HAP-1 (cell line): ENCODE data around the gene CEACAM4.
A peak's percentile ranks its signal among the peaks of the same experiment; 100 is the strongest.

ENCODE experiments used
- DNase-seq, 2 experiments: peaks; one replicate each; pipeline ENCODE4 v3.0.0-alpha.2; 2016 to 2020; ENCODE audit warnings: low spot score in 2 of 2
- H3K27me3 ChIP-seq: fragments of 250-450 bp; sonication (Bioruptor Pico); 2 replicates; pipeline ENCODE4 v1.5.1; 2020; ENCODE audit warnings: low read depth, mild to moderate bottlenecking, moderate library complexity
- H3K36me3 ChIP-seq: fragments of 250-450 bp; sonication (Bioruptor Pico); replicated peaks from 2 replicates; pipeline ENCODE4 v1.5.1; 2020; ENCODE audit warnings: mild to moderate bottlenecking
- H3K4me1 ChIP-seq: fragments of 250-450 bp; sonication (Bioruptor Pico); 2 replicates; pipeline ENCODE4 v1.5.1; 2020; ENCODE audit warnings: mild to moderate bottlenecking
- H3K4me3 ChIP-seq: fragments of 250-450 bp; sonication (Bioruptor Pico); 2 replicates; pipeline ENCODE4 v1.5.1; 2020; ENCODE audit warnings: mild to moderate bottlenecking, moderate library complexity
- H3K9me3 ChIP-seq: fragments of 250-450 bp; sonication (Bioruptor Pico); 2 replicates; pipeline ENCODE4 v1.5.1; 2020; ENCODE audit warnings: mild to moderate bottlenecking, moderate library complexity
- in situ Hi-C: fragments of 300-500 bp; cut with MboI; formaldehyde crosslinking; loops from 3 replicates; pipeline ENCODE4 v1.14.3; 2020; ENCODE audit warnings: low sequenced_read_pairs, inconsistent platforms, mixed read lengths

Gene CEACAM4

GRCh38 chr19:41626278-41626677, 596 bp downstream of the CEACAM4 start:
- Histone ChIP-seq H3K36me3 (no peaks in the 10 kb centered on the region), H3K4me3 (no peak overlapping the region), H3K9me3 (no peaks in the 10 kb centered on the region), H3K27me3 (peaks cover 4% of the 10 kb centered on the region; the same call in 1 of the 2 replicates), H3K4me1 (no peaks in the 10 kb centered on the region)
- DNase-seq = no peak
- in situ Hi-C loops = no loop called here

GRCh38 chr19:41624937-41625336, 1.9 kb downstream of the CEACAM4 start:
- no peak for DNase-seq
- Histone ChIP-seq H3K4me3 (no peak overlapping the region), H3K27me3 (peaks cover 4% of the 10 kb centered on the region; the same call in 1 of the 2 replicates), H3K36me3 (no peaks in the 10 kb centered on the region), H3K4me1 (no peaks in the 10 kb centered on the region), H3K9me3 (no peaks in the 10 kb centered on the region)
- in situ Hi-C loops = no loop called here

GRCh38 chr19:41624515-41624914, 2.4 kb downstream of the CEACAM4 start:
- H3K9me3 ChIP-seq = no peaks in the 10 kb centered on the region
- H3K4me1 ChIP-seq = no peaks in the 10 kb centered on the region
- in situ Hi-C loops = no loop called here
- DNase-seq = no peak
- H3K36me3 ChIP-seq = no peaks in the 10 kb centered on the region
- peaks cover under 1% of the 10 kb centered on the region; the same call in 1 of the 2 replicates for H3K27me3 ChIP-seq
- H3K4me3 ChIP-seq = no peak overlapping the region

- no peaks in the 10 kb centered on the region for H3K27me3 ChIP-seq
- no peak for DNase-seq
- no peak overlapping the region for H3K4me3 ChIP-seq
- no peaks in the 10 kb centered on the region for H3K9me3 ChIP-seq
- in situ Hi-C loops = no loop called here
- H3K4me1 ChIP-seq = no peaks in the 10 kb centered on the region
- H3K36me3 ChIP-seq = no peaks in the 10 kb centered on the region
Measured at GRCh38 chr19:41623360-41623759, 3.5 kb downstream of the CEACAM4 start.

- H3K27me3 ChIP-seq = no peaks in the 10 kb centered on the region
- H3K4me3 ChIP-seq = no peak overlapping the region
- no peaks in the 10 kb centered on the region for H3K9me3 ChIP-seq
Measured at GRCh38 chr19:41621654-41622053, 5.2 kb downstream of the CEACAM4 start.

GRCh38 chr19:41621226-41621625, 5.6 kb downstream of the CEACAM4 start:
- in situ Hi-C loops = no loop called here
- DNase-seq = no peak
- Histone ChIP-seq H3K9me3 (no peaks in the 10 kb centered on the region), H3K27me3 (no peaks in the 10 kb centered on the region), H3K4me3 (no peak overlapping the region), H3K36me3 (no peaks in the 10 kb centered on the region), H3K4me1 (no peaks in the 10 kb centered on the region)

More at GRCh38 chr19:41621654-41622053, 5.2 kb downstream of the CEACAM4 start:
- H3K4me1 ChIP-seq = no peaks in the 10 kb centered on the region
- in situ Hi-C loops = no loop called here
- DNase-seq = no peak
- H3K36me3 ChIP-seq = no peaks in the 10 kb centered on the region

GRCh38 chr19:41620171-41620570, 6.7 kb downstream of the CEACAM4 start:
- DNase-seq = no peak
- in situ Hi-C loops = no loop called here
- Histone ChIP-seq H3K27me3 (no peaks in the 10 kb centered on the region), H3K4me3 (no peak overlapping the region), H3K36me3 (no peaks in the 10 kb centered on the region), H3K9me3 (no peaks in the 10 kb centered on the region), H3K4me1 (no peaks in the 10 kb centered on the region)

GRCh38 chr19:41619018-41619556, 7.8 kb downstream of the CEACAM4 start:
- H3K27me3 ChIP-seq = no peaks in the 10 kb centered on the region
- no peak for DNase-seq

GRCh38 chr19:41617941-41618730, 8.7 kb downstream of the CEACAM4 start:
- Histone ChIP-seq H3K4me1 (no peaks in the 10 kb centered on the region), H3K9me3 (no peaks in the 10 kb centered on the region), H3K27me3 (no peaks in the 10 kb centered on the region), H3K4me3 (no peak overlapping the region), H3K36me3 (no peaks in the 10 kb centered on the region)
- no peak for DNase-seq
- in situ Hi-C loops = no loop called here

More at GRCh38 chr19:41619018-41619556, 7.8 kb downstream of the CEACAM4 start:
- Histone ChIP-seq H3K4me1 (no peaks in the 10 kb centered on the region), H3K9me3 (no peaks in the 10 kb centered on the region), H3K36me3 (no peaks in the 10 kb centered on the region), H3K4me3 (no peak overlapping the region)
- in situ Hi-C loops = no loop called here

GRCh38 chr19:41616792-41617621, 9.9 kb downstream of the CEACAM4 start:
- in situ Hi-C loops = no loop called here
- no peaks in the 10 kb centered on the region for H3K9me3 ChIP-seq
- no peaks in the 10 kb centered on the region for H3K36me3 ChIP-seq
- no peak overlapping the region for H3K4me3 ChIP-seq
- DNase-seq = peak in 1 of 2 experiments; percentile 48
- H3K27me3 ChIP-seq = no peaks in the 10 kb centered on the region
- no peaks in the 10 kb centered on the region for H3K4me1 ChIP-seq

GRCh38 chr19:41615207-41615606, 11.7 kb downstream of the CEACAM4 start:
- H3K27me3 ChIP-seq = no peaks in the 10 kb centered on the region
- in situ Hi-C loops = no loop called here

GRCh38 chr19:41612483-41612882, 14.4 kb downstream of the CEACAM4 start:
- in situ Hi-C loops = no loop called here
- Histone ChIP-seq H3K4me1 (no peaks in the 10 kb centered on the region), H3K36me3 (no peaks in the 10 kb centered on the region), H3K27me3 (no peaks in the 10 kb centered on the region; the same call in 1 of the 2 replicates), H3K4me3 (no peak overlapping the region), H3K9me3 (no peaks in the 10 kb centered on the region)
- DNase-seq = no peak

More at GRCh38 chr19:41615207-41615606, 11.7 kb downstream of the CEACAM4 start:
- no peaks in the 10 kb centered on the region for H3K4me1 ChIP-seq
- no peak overlapping the region for H3K4me3 ChIP-seq
- no peak for DNase-seq
- no peaks in the 10 kb centered on the region for H3K9me3 ChIP-seq
- no peaks in the 10 kb centered on the region for H3K36me3 ChIP-seq

GRCh38 chr19:41610789-41611188, 16.1 kb downstream of the CEACAM4 start:
- DNase-seq = no peak
- H3K9me3 ChIP-seq = no peaks in the 10 kb centered on the region
- no peaks in the 10 kb centered on the region; the same call in 1 of the 2 replicates for H3K27me3 ChIP-seq
- no peaks in the 10 kb centered on the region for H3K4me1 ChIP-seq
- in situ Hi-C loops = no loop called here
- H3K36me3 ChIP-seq = no peaks in the 10 kb centered on the region
- H3K4me3 ChIP-seq = no peak overlapping the region

GRCh38 chr19:41607668-41608067, 19.2 kb downstream of the CEACAM4 start:
- no peaks in the 10 kb centered on the region for H3K4me1 ChIP-seq
- no peaks in the 10 kb centered on the region; the same call in 1 of the 2 replicates for H3K27me3 ChIP-seq
- in situ Hi-C loops = no loop called here
- DNase-seq = no peak
- no peaks in the 10 kb centered on the region for H3K9me3 ChIP-seq
- no peaks in the 10 kb centered on the region for H3K36me3 ChIP-seq
- H3K4me3 ChIP-seq = no peak overlapping the region
